GM12892 (cell line): ENCODE measurements around the gene SEL1L3.

Experiments used
- POLR2AphosphoS5 ChIP-seq: IDR thresholded peaks from 2 replicates; pipeline ENCODE4 v1.6.1; 2011; ENCODE audit warnings: low read depth, low read length, control low read depth
- TAF1 ChIP-seq: IDR thresholded peaks from 2 replicates; pipeline ENCODE4 v1.6.1; 2011; ENCODE audit warnings: low read depth, mild to moderate bottlenecking, control low read depth, low read length, borderline replicate concordance

DNA sequence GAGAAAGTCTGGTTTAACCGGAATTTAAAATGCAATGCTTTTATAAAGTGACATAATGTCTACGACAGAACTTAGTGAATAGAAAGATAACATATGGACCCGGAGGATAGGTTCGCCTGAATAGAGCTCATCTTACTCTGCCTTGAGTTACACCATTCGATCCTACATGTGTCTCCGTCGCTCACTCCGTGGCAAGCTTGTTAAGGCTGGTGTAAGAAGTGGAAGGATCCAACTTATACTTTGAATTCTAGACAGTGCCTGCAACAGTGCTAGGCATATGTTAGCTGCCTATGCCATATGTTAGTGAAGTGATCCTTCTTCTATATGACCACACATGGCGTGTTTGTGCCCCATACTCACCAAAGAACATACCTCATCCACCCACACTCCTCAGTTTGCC lies 50.9 kb downstream of the SEL1L3 start:
- TF ChIP-seq TAF1, result no peak
- no peak for TF ChIP-seq POLR2AphosphoS5
